Measurements from ENCODE around the gene SMYD3. TPM values are rescaled to one million over a fixed set of nuclear protein-coding genes. Genes with fewer than 3 reads are reported as not detected.

Gene SMYD3
- total RNA-seq, 1 donor: 171 TPM

GRCh38 chr1:246142320-246142893, 364.7 kb downstream of the SMYD3 start:
- Histone ChIP-seq H3K27ac (ENCODE audit: low read depth, low read length) (peak overlapping the region; percentile 94), H2AFZ (ENCODE audit: low read length) (peak overlapping the region; percentile 21), H3K4me2 (ENCODE audit: insufficient read depth, low read length) (peak overlapping the region; percentile 65)

GRCh38 chr1:246141306-246141705, 365.8 kb downstream of the SMYD3 start:
- no peak for DNase-seq (ENCODE audit: insufficient read length, low spot score, missing footprints)
- Histone ChIP-seq H3K79me2 (ENCODE audit: insufficient read depth, low read length) (no peaks in the 10 kb centered on the region), H2AFZ (ENCODE audit: low read length) (no peak overlapping the region), H3K27me3 (ENCODE audit: insufficient read depth, low read length) (no peaks in the 10 kb centered on the region), H3K4me3 (ENCODE audit: insufficient read depth, low read length) (no peak overlapping the region), H3K27ac (ENCODE audit: low read depth, low read length) (peak overlapping the region; percentile 94), H3K4me2 (ENCODE audit: insufficient read depth, low read length) (no peak overlapping the region), H3K4me1 (ENCODE audit: insufficient read depth, low read length) (peaks cover 38% of the 10 kb centered on the region), H4K20me1 (ENCODE audit: insufficient read depth, low read length) (no peaks in the 10 kb centered on the region), H3K9me3 (ENCODE audit: low read depth, low read length) (no peaks in the 10 kb centered on the region), H3K36me3 (ENCODE audit: insufficient read depth, low read length) (no peaks in the 10 kb centered on the region)
- TF ChIP-seq CTCF (IDR thresholded peaks at IDR 0.05; ENCODE audit: extremely low read depth, low read depth, low read length): no peak

More at GRCh38 chr1:246142320-246142893, 364.7 kb downstream of the SMYD3 start:
- DNase-seq (ENCODE audit: insufficient read length, low spot score, missing footprints): peak; percentile 95
- H3K9me3 ChIP-seq (ENCODE audit: low read depth, low read length): no peaks in the 10 kb centered on the region
- no peaks in the 10 kb centered on the region for H3K79me2 ChIP-seq (ENCODE audit: insufficient read depth, low read length)
- no peaks in the 10 kb centered on the region for H3K27me3 ChIP-seq (ENCODE audit: insufficient read depth, low read length)
- no peaks in the 10 kb centered on the region for H3K36me3 ChIP-seq (ENCODE audit: insufficient read depth, low read length)
- peak overlapping the region; percentile 24 for H3K4me3 ChIP-seq (ENCODE audit: insufficient read depth, low read length)
- H4K20me1 ChIP-seq (ENCODE audit: insufficient read depth, low read length): no peaks in the 10 kb centered on the region
- no peak for TF ChIP-seq CTCF (IDR thresholded peaks at IDR 0.05; ENCODE audit: extremely low read depth, low read depth, low read length)
- peaks cover 38% of the 10 kb centered on the region for H3K4me1 ChIP-seq (ENCODE audit: insufficient read depth, low read length)

- Histone ChIP-seq H3K79me2 (ENCODE audit: insufficient read depth, low read length) (no peaks in the 10 kb centered on the region), H3K4me3 (ENCODE audit: insufficient read depth, low read length) (no peak overlapping the region), H3K27ac (ENCODE audit: low read depth, low read length) (peak overlapping the region; percentile 94), H3K9me3 (ENCODE audit: low read depth, low read length) (no peaks in the 10 kb centered on the region), H4K20me1 (ENCODE audit: insufficient read depth, low read length) (no peaks in the 10 kb centered on the region), H3K27me3 (ENCODE audit: insufficient read depth, low read length) (no peaks in the 10 kb centered on the region), H2AFZ (ENCODE audit: low read length) (no peak overlapping the region), H3K36me3 (ENCODE audit: insufficient read depth, low read length) (no peaks in the 10 kb centered on the region), H3K4me1 (ENCODE audit: insufficient read depth, low read length) (peaks cover 38% of the 10 kb centered on the region), H3K4me2 (ENCODE audit: insufficient read depth, low read length) (peak overlapping the region; percentile 39)
- DNase-seq (ENCODE audit: insufficient read length, low spot score, missing footprints): peak; percentile 78
- no peak for TF ChIP-seq CTCF (IDR thresholded peaks at IDR 0.05; ENCODE audit: extremely low read depth, low read depth, low read length)
Measured at GRCh38 chr1:246139745-246140182, 367.3 kb downstream of the SMYD3 start.

- no peaks in the 10 kb centered on the region for H3K9me3 ChIP-seq (ENCODE audit: low read depth, low read length)
- TF ChIP-seq CTCF (IDR thresholded peaks at IDR 0.05; ENCODE audit: extremely low read depth, low read depth, low read length): no peak
- H3K27me3 ChIP-seq (ENCODE audit: insufficient read depth, low read length): no peaks in the 10 kb centered on the region
- peak overlapping the region; percentile 94 for H3K27ac ChIP-seq (ENCODE audit: low read depth, low read length)
- H3K4me2 ChIP-seq (ENCODE audit: insufficient read depth, low read length): no peak overlapping the region
- H3K79me2 ChIP-seq (ENCODE audit: insufficient read depth, low read length): no peaks in the 10 kb centered on the region
- no peaks in the 10 kb centered on the region for H3K36me3 ChIP-seq (ENCODE audit: insufficient read depth, low read length)
- no peaks in the 10 kb centered on the region for H4K20me1 ChIP-seq (ENCODE audit: insufficient read depth, low read length)
- H3K4me1 ChIP-seq (ENCODE audit: insufficient read depth, low read length): peaks cover 38% of the 10 kb centered on the region
- no peak overlapping the region for H3K4me3 ChIP-seq (ENCODE audit: insufficient read depth, low read length)
- no peak for DNase-seq (ENCODE audit: insufficient read length, low spot score, missing footprints)
- no peak overlapping the region for H2AFZ ChIP-seq (ENCODE audit: low read length)
Measured at GRCh38 chr1:246138781-246139180, 368.3 kb downstream of the SMYD3 start.
